ENCODE measurements around the gene EBLN2.
"Not testable (repeated sequence)": the region's sequence is repeated elsewhere in the genome, so short reads cannot be mapped to it uniquely, and the experiment has no call there.

Gene EBLN2

DNA sequence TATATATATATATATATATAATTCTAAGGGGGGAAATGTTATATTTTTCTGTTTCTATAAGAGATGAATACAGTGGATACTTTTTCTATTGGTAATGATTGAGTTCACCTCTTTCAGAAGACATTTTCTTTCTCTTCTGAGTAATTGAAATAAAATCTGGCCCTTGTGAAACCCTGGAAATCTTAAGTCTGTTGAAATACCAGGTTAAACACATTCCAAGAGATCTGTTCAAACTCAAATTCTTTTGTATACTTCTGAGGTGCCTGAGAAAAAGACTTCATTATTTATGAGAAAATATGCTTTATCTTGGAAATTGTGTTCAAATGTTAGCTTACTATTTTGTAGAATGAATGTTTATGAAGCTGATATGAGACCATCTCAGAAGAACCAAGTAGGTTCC, 4.8 kb downstream of the EBLN2 start:
- peaks cover 21 to 26% of the 10 kb centered on the region in 2 donors for H3K36me3 ChIP-seq (ENCODE audit: control insufficient read depth in 1 of 2, insufficient read depth in 2 of 2, low read length in 2 of 2)

GRCh38 chr3:73068419-73068818, 7.0 kb downstream of the EBLN2 start:
- Histone ChIP-seq H3K9me3 (ENCODE audit: control insufficient read depth in 1 of 2, low read length in 2 of 2) (no peaks in the 10 kb centered on the region), H3K4me1 (ENCODE audit: control insufficient read depth in 1 of 2, insufficient read depth in 2 of 2, low read length in 2 of 2) (no peaks in the 10 kb centered on the region), H3K4me3 (ENCODE audit: low read depth in 1 of 2, low read length in 2 of 2) (no peak overlapping the region), H3K27me3 (ENCODE audit: low read depth, low read length) (no peaks in the 10 kb centered on the region), H3K36me3 (ENCODE audit: control insufficient read depth in 1 of 2, insufficient read depth in 2 of 2, low read length in 2 of 2) (peaks cover 11 to 15% of the 10 kb centered on the region in 2 donors), H3K27ac (ENCODE audit: low read length) (no peak overlapping the region)

More for the DNA sequence above, 4.8 kb downstream of the EBLN2 start:
- not testable (repeated sequence) for H3K27me3 ChIP-seq (ENCODE audit: low read depth, low read length); H3K4me3 ChIP-seq (ENCODE audit: low read depth in 1 of 2, low read length in 2 of 2); H3K4me1 ChIP-seq (ENCODE audit: control insufficient read depth in 1 of 2, insufficient read depth in 2 of 2, low read length in 2 of 2); H3K27ac ChIP-seq (ENCODE audit: low read length); H3K9me3 ChIP-seq (ENCODE audit: control insufficient read depth in 1 of 2, low read length in 2 of 2)

- no peak overlapping the region for H3K27ac ChIP-seq (ENCODE audit: low read length)
- H3K4me3 ChIP-seq (ENCODE audit: low read depth in 1 of 2, low read length in 2 of 2): no peak overlapping the region
- H3K9me3 ChIP-seq (ENCODE audit: control insufficient read depth in 1 of 2, low read length in 2 of 2): no peaks in the 10 kb centered on the region
- H3K36me3 ChIP-seq (ENCODE audit: control insufficient read depth in 1 of 2, insufficient read depth in 2 of 2, low read length in 2 of 2): peaks cover 10 to 14% of the 10 kb centered on the region in 2 donors
- H3K27me3 ChIP-seq (ENCODE audit: low read depth, low read length): no peaks in the 10 kb centered on the region
- no peaks in the 10 kb centered on the region for H3K4me1 ChIP-seq (ENCODE audit: control insufficient read depth in 1 of 2, insufficient read depth in 2 of 2, low read length in 2 of 2)
These were observed 7.7 kb downstream of the EBLN2 start for GRCh38 chr3:73069187-73069586.

DNA sequence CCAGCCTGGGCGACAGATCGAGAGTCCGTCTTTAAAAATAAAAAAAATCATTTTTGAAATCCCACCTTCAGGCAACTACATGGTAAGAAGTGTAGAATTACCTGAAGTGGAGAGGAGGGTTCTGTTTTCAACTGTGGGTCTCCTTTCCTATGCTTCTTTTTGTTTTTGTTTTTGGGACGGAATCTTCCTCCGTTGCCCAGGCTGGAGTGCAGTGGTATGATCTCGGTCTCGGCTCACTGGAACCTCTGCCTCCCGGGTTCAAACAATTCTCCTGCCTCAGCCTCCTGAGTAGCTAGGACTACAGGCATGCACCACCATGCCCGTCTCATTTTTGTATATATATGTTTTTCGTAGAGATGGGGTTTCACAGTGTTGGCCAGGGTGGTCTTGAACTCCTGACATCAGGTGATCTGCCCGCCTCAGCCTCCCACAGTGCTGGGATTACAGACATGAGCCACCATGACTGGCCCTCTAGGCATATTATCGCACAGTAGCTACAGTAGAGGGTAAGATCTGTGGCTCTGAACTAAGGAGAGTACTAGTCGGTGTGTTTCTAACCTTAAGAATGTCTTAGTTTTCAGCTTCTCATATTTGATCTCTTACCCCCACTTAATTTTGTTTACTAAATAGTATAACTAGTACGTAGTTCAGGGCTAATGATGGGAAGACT, 8.5 kb downstream of the EBLN2 start:
- Histone ChIP-seq H3K4me1 (ENCODE audit: control insufficient read depth in 1 of 2, insufficient read depth in 2 of 2, low read length in 2 of 2) (no peaks in the 10 kb centered on the region), H3K9me3 (ENCODE audit: control insufficient read depth in 1 of 2, low read length in 2 of 2) (no peaks in the 10 kb centered on the region), H3K27ac (ENCODE audit: low read length) (no peak overlapping the region), H3K27me3 (ENCODE audit: low read depth, low read length) (no peaks in the 10 kb centered on the region), H3K36me3 (ENCODE audit: control insufficient read depth in 1 of 2, insufficient read depth in 2 of 2, low read length in 2 of 2) (peaks cover 2 to 7% of the 10 kb centered on the region in 2 donors), H3K4me3 (ENCODE audit: low read depth in 1 of 2, low read length in 2 of 2) (no peak overlapping the region)

- no peaks in the 10 kb centered on the region for H3K9me3 ChIP-seq (ENCODE audit: control insufficient read depth in 1 of 2, low read length in 2 of 2)
- no peaks in the 10 kb centered on the region for H3K36me3 ChIP-seq (ENCODE audit: control insufficient read depth in 1 of 2, insufficient read depth in 2 of 2, low read length in 2 of 2)
- no peak overlapping the region for H3K27ac ChIP-seq (ENCODE audit: low read length)
- H3K27me3 ChIP-seq (ENCODE audit: low read depth, low read length): no peaks in the 10 kb centered on the region
- no peaks in the 10 kb centered on the region for H3K4me1 ChIP-seq (ENCODE audit: control insufficient read depth in 1 of 2, insufficient read depth in 2 of 2, low read length in 2 of 2)
- H3K4me3 ChIP-seq (ENCODE audit: low read depth in 1 of 2, low read length in 2 of 2): no peak overlapping the region
These were observed 9.5 kb downstream of the EBLN2 start for GRCh38 chr3:73070675-73071575.

DNA sequence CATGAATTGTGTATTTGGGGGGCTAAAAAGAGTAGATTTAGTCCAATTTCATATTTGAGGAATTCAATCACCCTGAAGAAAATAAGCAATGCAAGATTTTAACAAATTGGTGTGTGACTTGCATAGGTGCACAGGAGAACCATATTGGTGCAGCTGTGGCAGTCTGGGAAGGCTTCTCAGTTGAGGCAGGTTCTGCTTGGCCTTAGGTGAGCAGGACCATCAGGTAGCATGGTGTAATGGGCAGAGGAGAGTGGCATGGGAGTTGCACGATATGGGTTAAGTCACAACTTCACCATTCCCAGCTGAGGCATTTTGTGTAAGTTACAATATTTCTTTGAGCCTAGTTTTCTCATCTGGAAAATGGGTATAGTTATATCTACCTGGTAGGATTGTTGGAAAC, 10.5 kb downstream of the EBLN2 start:
- no peaks in the 10 kb centered on the region for H3K9me3 ChIP-seq (ENCODE audit: control insufficient read depth in 1 of 2, low read length in 2 of 2)
- no peaks in the 10 kb centered on the region for H3K4me1 ChIP-seq (ENCODE audit: control insufficient read depth in 1 of 2, insufficient read depth in 2 of 2, low read length in 2 of 2)
- no peaks in the 10 kb centered on the region for H3K36me3 ChIP-seq (ENCODE audit: control insufficient read depth in 1 of 2, insufficient read depth in 2 of 2, low read length in 2 of 2)
- no peaks in the 10 kb centered on the region for H3K27me3 ChIP-seq (ENCODE audit: low read depth, low read length)
- no peak overlapping the region for H3K27ac ChIP-seq (ENCODE audit: low read length)
- no peak overlapping the region for H3K4me3 ChIP-seq (ENCODE audit: low read depth in 1 of 2, low read length in 2 of 2)

DNA sequence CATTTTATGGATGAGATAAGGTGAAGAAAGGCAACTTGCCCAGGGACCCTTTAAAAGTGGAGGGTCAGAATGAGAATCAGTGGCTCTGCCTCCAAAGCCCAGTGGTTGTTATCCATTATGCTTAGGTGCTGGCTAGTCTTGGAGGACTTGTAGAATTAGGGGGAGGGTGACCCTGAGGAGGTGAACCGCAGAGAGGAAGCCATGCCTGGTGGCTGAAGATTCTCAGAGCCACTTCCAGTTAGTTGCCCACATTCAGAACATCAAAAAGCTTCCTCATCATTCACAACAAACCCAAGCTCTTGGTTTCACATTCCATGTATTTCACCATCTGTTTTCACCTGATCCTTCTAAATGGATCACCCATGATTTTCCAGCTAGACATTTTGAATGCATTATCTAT, 11.2 kb downstream of the EBLN2 start:
- Histone ChIP-seq H3K9me3 (ENCODE audit: control insufficient read depth in 1 of 2, low read length in 2 of 2) (no peaks in the 10 kb centered on the region), H3K4me3 (ENCODE audit: low read depth in 1 of 2, low read length in 2 of 2) (no peak overlapping the region), H3K27me3 (ENCODE audit: low read depth, low read length) (no peaks in the 10 kb centered on the region), H3K36me3 (ENCODE audit: control insufficient read depth in 1 of 2, insufficient read depth in 2 of 2, low read length in 2 of 2) (no peaks in the 10 kb centered on the region), H3K27ac (ENCODE audit: low read length) (no peak overlapping the region), H3K4me1 (ENCODE audit: control insufficient read depth in 1 of 2, insufficient read depth in 2 of 2, low read length in 2 of 2) (no peaks in the 10 kb centered on the region)

GRCh38 chr3:73073091-73073707, 11.7 kb downstream of the EBLN2 start:
- H3K4me1 ChIP-seq (ENCODE audit: control insufficient read depth in 1 of 2, insufficient read depth in 2 of 2, low read length in 2 of 2): no peaks in the 10 kb centered on the region
- H3K27ac ChIP-seq (ENCODE audit: low read length): no peak overlapping the region
- H3K27me3 ChIP-seq (ENCODE audit: low read depth, low read length): no peaks in the 10 kb centered on the region
- H3K4me3 ChIP-seq (ENCODE audit: low read depth in 1 of 2, low read length in 2 of 2): no peak overlapping the region
- no peaks in the 10 kb centered on the region for H3K9me3 ChIP-seq (ENCODE audit: control insufficient read depth in 1 of 2, low read length in 2 of 2)
- H3K36me3 ChIP-seq (ENCODE audit: control insufficient read depth in 1 of 2, insufficient read depth in 2 of 2, low read length in 2 of 2): no peaks in the 10 kb centered on the region

- H3K9me3 ChIP-seq (ENCODE audit: control insufficient read depth in 1 of 2, low read length in 2 of 2): no peaks in the 10 kb centered on the region
- H3K4me1 ChIP-seq (ENCODE audit: control insufficient read depth in 1 of 2, insufficient read depth in 2 of 2, low read length in 2 of 2): no peaks in the 10 kb centered on the region
- H3K27me3 ChIP-seq (ENCODE audit: low read depth, low read length): no peaks in the 10 kb centered on the region
- no peaks in the 10 kb centered on the region for H3K36me3 ChIP-seq (ENCODE audit: control insufficient read depth in 1 of 2, insufficient read depth in 2 of 2, low read length in 2 of 2)
- no peak overlapping the region for H3K4me3 ChIP-seq (ENCODE audit: low read depth in 1 of 2, low read length in 2 of 2)
- H3K27ac ChIP-seq (ENCODE audit: low read length): no peak overlapping the region
These were observed 13.3 kb downstream of the EBLN2 start for GRCh38 chr3:73074781-73075180.

- no peaks in the 10 kb centered on the region for H3K9me3 ChIP-seq (ENCODE audit: control insufficient read depth in 1 of 2, low read length in 2 of 2)
- no peaks in the 10 kb centered on the region for H3K36me3 ChIP-seq (ENCODE audit: control insufficient read depth in 1 of 2, insufficient read depth in 2 of 2, low read length in 2 of 2)
- no peaks in the 10 kb centered on the region for H3K4me1 ChIP-seq (ENCODE audit: control insufficient read depth in 1 of 2, insufficient read depth in 2 of 2, low read length in 2 of 2)
- no peak overlapping the region for H3K27ac ChIP-seq (ENCODE audit: low read length)
- no peak overlapping the region for H3K4me3 ChIP-seq (ENCODE audit: low read depth in 1 of 2, low read length in 2 of 2)
- H3K27me3 ChIP-seq (ENCODE audit: low read depth, low read length): no peaks in the 10 kb centered on the region
These were observed 18.9 kb downstream of the EBLN2 start for GRCh38 chr3:73080216-73080966.

DNA sequence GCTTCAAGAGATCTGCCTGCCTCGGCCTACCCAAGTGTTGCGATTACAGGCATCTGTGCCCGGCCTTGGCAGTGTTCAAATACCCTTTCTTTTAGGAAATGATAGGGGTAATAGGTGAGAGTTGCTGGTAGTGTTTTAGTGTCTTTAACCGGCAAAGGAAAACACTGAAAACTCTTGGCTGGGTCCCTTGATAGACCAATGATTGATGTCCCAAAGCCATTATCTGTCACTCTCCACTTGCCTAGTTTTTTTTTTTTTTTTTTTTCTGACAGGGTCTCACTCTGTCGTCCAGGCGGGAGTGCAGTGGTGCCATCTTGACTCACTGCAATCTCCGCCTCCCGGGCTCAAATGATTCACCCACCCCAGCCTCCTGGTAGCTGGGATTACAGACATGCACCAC, 19.7 kb downstream of the EBLN2 start:
- no peaks in the 10 kb centered on the region for H3K27me3 ChIP-seq (ENCODE audit: low read depth, low read length)
- H3K36me3 ChIP-seq (ENCODE audit: control insufficient read depth in 1 of 2, insufficient read depth in 2 of 2, low read length in 2 of 2): no peaks in the 10 kb centered on the region
- H3K4me3 ChIP-seq (ENCODE audit: low read depth in 1 of 2, low read length in 2 of 2): no peak overlapping the region
- peaks cover 0 to 4% of the 10 kb centered on the region in 2 donors for H3K4me1 ChIP-seq (ENCODE audit: control insufficient read depth in 1 of 2, insufficient read depth in 2 of 2, low read length in 2 of 2)
- no peaks in the 10 kb centered on the region for H3K9me3 ChIP-seq (ENCODE audit: control insufficient read depth in 1 of 2, low read length in 2 of 2)
- H3K27ac ChIP-seq (ENCODE audit: low read length): no peak overlapping the region

Measured in muscle layer of duodenum (tissue), 2 donors.